PC-3 (cell line): ENCODE data around the gene JDP2.

Experiments
- CTCF ChIP-seq: fragments of 300-600 bp; sonication (generic); conservative IDR thresholded peaks from 2 replicates; pipeline ENCODE4 v1.5.1; 2017; ENCODE audit warnings: antibody characterized with exemption, low read depth, mild to moderate bottlenecking, low read length
- EZH2 ChIP-seq: fragments of 300-600 bp; sonication (generic); IDR thresholded peaks from one replicate; pipeline ENCODE4 v1.6.1; 2017; ENCODE audit warnings: antibody characterized with exemption, mild to moderate bottlenecking, low read length; ENCODE audit not compliant: unreplicated experiment
- EZH2phosphoT487 ChIP-seq: fragments of 300-600 bp; sonication (generic); IDR thresholded peaks from 2 replicates; pipeline ENCODE4 v1.6.1; 2018; ENCODE audit warnings: mild to moderate bottlenecking, antibody characterized with exemption, low read length, borderline replicate concordance

DNA sequence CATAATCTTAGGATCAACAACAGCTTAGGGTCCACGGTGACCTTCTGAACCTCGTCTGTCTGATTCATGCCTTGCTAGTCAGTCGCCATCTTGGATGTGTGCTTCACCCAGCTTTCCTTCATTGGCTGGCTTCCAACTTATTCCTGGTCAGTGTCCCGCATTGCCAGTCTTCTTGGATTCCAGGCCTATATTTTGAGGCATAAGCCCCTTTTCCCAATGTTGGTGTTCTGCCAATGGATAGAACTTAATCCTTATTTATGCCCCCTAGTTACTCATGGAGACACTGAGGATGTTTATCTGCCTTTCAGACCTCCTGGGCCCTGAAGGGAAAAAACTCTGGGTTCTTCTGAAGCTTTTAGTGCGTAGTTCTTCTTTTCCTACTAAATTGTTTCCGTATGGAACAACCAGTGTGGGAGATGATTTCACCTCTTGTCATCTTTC, 5.8 kb downstream of the JDP2 start:
- TF ChIP-seq CTCF: no peak
- TF ChIP-seq EZH2: no peak
- no peak for TF ChIP-seq EZH2phosphoT487
